HG03469 (cell line): ENCODE measurements around the gene SAMD7.

Source experiments
- ATAC-seq: cut with Tn5 transposase; IDR thresholded peaks from one replicate; pipeline ENCODE4 v1.9.1; 2021; ENCODE audit warnings: mild to moderate bottlenecking, moderate library complexity, moderate number of reproducible peaks; ENCODE audit not compliant: unreplicated experiment

SAMD7 gene

GRCh38 chr3:169911272-169911671, at the start of gene SAMD7:
TSS of gene SAMD7 (plus strand) at chr3:169911572. CDS start at chr3:169919499, 7,927 bp downstream.
- no peak for ATAC-seq

- no peak for ATAC-seq
These were observed 49.5 kb upstream of the SAMD7 start for GRCh38 chr3:169861871-169862270.

GRCh38 chr3:169863458-169863899, 47.9 kb upstream of the SAMD7 start:
- no peak for ATAC-seq

GRCh38 chr3:169864270-169864669, 47.1 kb upstream of the SAMD7 start:
- no peak for ATAC-seq

- ATAC-seq, result no peak
These were observed 46.1 kb upstream of the SAMD7 start for GRCh38 chr3:169865176-169865767.

- no peak for ATAC-seq
These were observed 43.7 kb upstream of the SAMD7 start for GRCh38 chr3:169867584-169868210.

GRCh38 chr3:169868369-169868768, 43.0 kb upstream of the SAMD7 start:
- ATAC-seq, result no peak

- ATAC-seq, result no peak
These were observed 41.7 kb upstream of the SAMD7 start, which contains the start of gene LRRC31 for GRCh38 chr3:169869484-169870220. TSS of gene LRRC31 (minus strand) at chr3:169869935. CDS start at chr3:169869807, 128 bp downstream.

- no peak for ATAC-seq
These were observed 40.1 kb upstream of the SAMD7 start for GRCh38 chr3:169871129-169871886.

GRCh38 chr3:169879013-169879557, 32.3 kb upstream of the SAMD7 start:
- ATAC-seq, result no peak

- ATAC-seq, result no peak
These were observed 31.4 kb upstream of the SAMD7 start for GRCh38 chr3:169879845-169880575.

GRCh38 chr3:169880576-169881250, 30.7 kb upstream of the SAMD7 start:
- no peak for ATAC-seq

- no peak for ATAC-seq
These were observed 24.7 kb upstream of the SAMD7 start for GRCh38 chr3:169886671-169887070.

- ATAC-seq, result no peak
These were observed 19.5 kb upstream of the SAMD7 start for GRCh38 chr3:169891886-169892285.

GRCh38 chr3:169894110-169894509, 17.3 kb upstream of the SAMD7 start:
- no peak for ATAC-seq

- no peak for ATAC-seq
These were observed 16.3 kb upstream of the SAMD7 start for GRCh38 chr3:169895072-169895471.

GRCh38 chr3:169897284-169897683, 14.1 kb upstream of the SAMD7 start:
- ATAC-seq, result no peak

- no peak for ATAC-seq
These were observed 9.9 kb upstream of the SAMD7 start for GRCh38 chr3:169901453-169901852.

GRCh38 chr3:169905404-169905803, 6.0 kb upstream of the SAMD7 start:
- ATAC-seq, result no peak

- no peak for ATAC-seq
These were observed 3.9 kb upstream of the SAMD7 start for GRCh38 chr3:169907476-169907875.
